Measurements from ENCODE around the gene FGFBP2. TPM values are rescaled to one million over a fixed set of nuclear protein-coding genes. Genes with fewer than 3 reads are reported as not detected.
A peak's percentile ranks its signal among the peaks of the same experiment; 100 is the strongest.

FGFBP2 gene
- total RNA-seq, 1 donor from 2014 or later, result not detected

GRCh38 chr4:15964159-15964558, 1.2 kb upstream of the FGFBP2 start:
- Mint-ChIP-seq H3K9me3 (ENCODE audit: unreplicated experiment) (no peaks in the 10 kb centered on the region), H3K4me1 (ENCODE audit: unreplicated experiment) (no peaks in the 10 kb centered on the region), H3K27me3 (ENCODE audit: unreplicated experiment) (peaks cover 2% of the 10 kb centered on the region), H3K4me3 (ENCODE audit: unreplicated experiment) (no peak overlapping the region), H3K36me3 (ENCODE audit: low read depth, unreplicated experiment) (peaks cover 5% of the 10 kb centered on the region), H3K27ac (ENCODE audit: unreplicated experiment) (no peak overlapping the region)
- DNase-seq (ENCODE audit: low spot score), result peak; percentile 17
- TF ChIP-seq, protein P1, sequence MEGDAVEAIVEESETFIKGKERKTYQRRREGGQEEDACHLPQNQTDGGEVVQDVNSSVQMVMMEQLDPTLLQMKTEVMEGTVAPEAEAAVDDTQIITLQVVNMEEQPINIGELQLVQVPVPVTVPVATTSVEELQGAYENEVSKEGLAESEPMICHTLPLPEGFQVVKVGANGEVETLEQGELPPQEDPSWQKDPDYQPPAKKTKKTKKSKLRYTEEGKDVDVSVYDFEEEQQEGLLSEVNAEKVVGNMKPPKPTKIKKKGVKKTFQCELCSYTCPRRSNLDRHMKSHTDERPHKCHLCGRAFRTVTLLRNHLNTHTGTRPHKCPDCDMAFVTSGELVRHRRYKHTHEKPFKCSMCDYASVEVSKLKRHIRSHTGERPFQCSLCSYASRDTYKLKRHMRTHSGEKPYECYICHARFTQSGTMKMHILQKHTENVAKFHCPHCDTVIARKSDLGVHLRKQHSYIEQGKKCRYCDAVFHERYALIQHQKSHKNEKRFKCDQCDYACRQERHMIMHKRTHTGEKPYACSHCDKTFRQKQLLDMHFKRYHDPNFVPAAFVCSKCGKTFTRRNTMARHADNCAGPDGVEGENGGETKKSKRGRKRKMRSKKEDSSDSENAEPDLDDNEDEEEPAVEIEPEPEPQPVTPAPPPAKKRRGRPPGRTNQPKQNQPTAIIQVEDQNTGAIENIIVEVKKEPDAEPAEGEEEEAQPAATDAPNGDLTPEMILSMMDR (IDR thresholded peaks at IDR 0.05; ENCODE audit: unreplicated experiment), result no peak

- Mint-ChIP-seq H3K36me3 (ENCODE audit: low read depth, unreplicated experiment) (peaks cover 5% of the 10 kb centered on the region), H3K4me3 (ENCODE audit: unreplicated experiment) (no peak overlapping the region), H3K27me3 (ENCODE audit: unreplicated experiment) (peaks cover 3% of the 10 kb centered on the region), H3K27ac (ENCODE audit: unreplicated experiment) (no peak overlapping the region), H3K9me3 (ENCODE audit: unreplicated experiment) (no peaks in the 10 kb centered on the region), H3K4me1 (ENCODE audit: unreplicated experiment) (no peaks in the 10 kb centered on the region)
- TF ChIP-seq, protein P1 (IDR thresholded peaks at IDR 0.05; ENCODE audit: unreplicated experiment), result no peak
- no peak for DNase-seq (ENCODE audit: low spot score)
Measured at GRCh38 chr4:15963576-15963975, 601 bp upstream of the FGFBP2 start.

GRCh38 chr4:15961781-15962510, 1.0 kb downstream of the FGFBP2 start:
- H3K36me3 Mint-ChIP-seq (ENCODE audit: low read depth, unreplicated experiment), result peaks cover 4% of the 10 kb centered on the region
- no peaks in the 10 kb centered on the region for H3K4me1 Mint-ChIP-seq (ENCODE audit: unreplicated experiment)
- no peak overlapping the region for H3K27ac Mint-ChIP-seq (ENCODE audit: unreplicated experiment)
- DNase-seq (ENCODE audit: low spot score), result no peak
- TF ChIP-seq, protein P1 (IDR thresholded peaks at IDR 0.05; ENCODE audit: unreplicated experiment), result no peak
- no peak overlapping the region for H3K4me3 Mint-ChIP-seq (ENCODE audit: unreplicated experiment)
- no peaks in the 10 kb centered on the region for H3K9me3 Mint-ChIP-seq (ENCODE audit: unreplicated experiment)
- H3K27me3 Mint-ChIP-seq (ENCODE audit: unreplicated experiment), result peaks cover 3% of the 10 kb centered on the region

GRCh38 chr4:15958562-15958961, 4.4 kb downstream of the FGFBP2 start:
- H3K36me3 Mint-ChIP-seq (ENCODE audit: low read depth, unreplicated experiment), result peaks cover 10% of the 10 kb centered on the region
- peaks cover 6% of the 10 kb centered on the region for H3K27me3 Mint-ChIP-seq (ENCODE audit: unreplicated experiment)
- peaks cover 5% of the 10 kb centered on the region for H3K9me3 Mint-ChIP-seq (ENCODE audit: unreplicated experiment)

More at GRCh38 chr4:15958562-15958961, 4.4 kb downstream of the FGFBP2 start:
- Mint-ChIP-seq H3K27ac (ENCODE audit: unreplicated experiment) (no peak overlapping the region), H3K4me1 (ENCODE audit: unreplicated experiment) (no peaks in the 10 kb centered on the region), H3K4me3 (ENCODE audit: unreplicated experiment) (no peak overlapping the region)
- TF ChIP-seq, protein P1 (IDR thresholded peaks at IDR 0.05; ENCODE audit: unreplicated experiment), result no peak
- no peak for DNase-seq (ENCODE audit: low spot score)

All from endothelial cell (in vitro differentiated cells).